GM12878 (cell line): ENCODE data around the gene SIL1. TPM values are rescaled to one million over a fixed set of nuclear protein-coding genes. Genes with fewer than 3 reads are reported as not detected.

Source experiments
- ATAC-seq: fragments of 200-7000 bp; cut with Tn5 transposase; 3 replicates; pipeline ENCODE4 v1.9.1; 2020; ENCODE audit warnings: mild to moderate bottlenecking, moderate library complexity
- BruUV-seq: library from RNA; stranded (reverse); fragments of 400-500 nt; replicated peaks from 2 replicates; lab custom pipeline; 2021; lab: Mats Ljungman, UMichigan
- CTCF ChIA-PET: fragments of 300-600 bp; sonication (Branson Sonifier 250); formaldehyde crosslinking; extraction: SDS; loops from one replicate; lab custom pipeline; 2021; ENCODE audit warnings: inconsistent platforms; lab: Yijun Ruan, JAX
- POLR2A ChIA-PET: fragments of 350-600 bp; formaldehyde crosslinking; extraction: SDS; loops from one replicate; lab custom pipeline; 2021; ENCODE audit warnings: inconsistent platforms; lab: Charles Lee
- RAD21 ChIA-PET: fragments of 300-600 bp; sonication (Branson Sonifier 250); formaldehyde crosslinking; loops from one replicate; lab custom pipeline; 2023; ENCODE audit warnings: antibody characterized with exemption; ENCODE audit not compliant: unreplicated experiment; lab: Charles Lee
- SMC1A ChIA-PET: fragments of 300-600 bp; sonication (Branson Sonifier 250); formaldehyde crosslinking; loops from one replicate; lab custom pipeline; 2023; ENCODE audit not compliant: unreplicated experiment, uncharacterized antibody; lab: Charles Lee
- DNase-seq: peaks from one replicate; pipeline ENCODE4 v3.0.0-alpha.2; 2011; ENCODE audit warnings: low read depth, low spot score
- FAIRE-seq: peaks from 3 replicates; lab custom pipeline; 2011; peaks lifted over from hg19 to GRCh38; lab: Jason Lieb, UNC
- H2AFZ ChIP-seq: 2 replicates; pipeline ENCODE4 v1.6.0; 2011; ENCODE audit warnings: low read depth, low read length, control low read depth; ENCODE audit not compliant: control insufficient read depth
- H3K27ac ChIP-seq: 2 replicates; pipeline ENCODE4 v1.5.1; 2011; ENCODE audit warnings: control low read depth; ENCODE audit not compliant: control insufficient read depth, insufficient read depth
- H3K27me3 ChIP-seq, 2 experiments: replicated peaks in 1 of 2; 2 replicates each; pipeline versions ENCODE4 v1.6.0 to v1.6.1; 2011; ENCODE audit warnings: low read length in 1 of 2; ENCODE audit not compliant: control insufficient read depth in 2 of 2, insufficient read depth in 2 of 2
- H3K36me3 ChIP-seq, 2 experiments: 2 replicates each; pipeline ENCODE4 v1.5.1; 2011; ENCODE audit warnings: low read length in 1 of 2; ENCODE audit not compliant: control insufficient read depth in 2 of 2, insufficient read depth in 2 of 2
- H3K4me1 ChIP-seq: 2 replicates; pipeline ENCODE4 v1.6.1; 2011; ENCODE audit warnings: mild to moderate bottlenecking, low read length, moderate library complexity, mixed read lengths; ENCODE audit not compliant: control insufficient read depth, insufficient read depth
- H3K4me2 ChIP-seq: 2 replicates; pipeline ENCODE4 v1.6.0; 2011; ENCODE audit warnings: control low read depth; ENCODE audit not compliant: control insufficient read depth, insufficient read depth
- H3K4me3 ChIP-seq: fragments of 200-600 bp; sonication (generic); 2 replicates; pipeline ENCODE4 v1.5.1; 2016
- H3K79me2 ChIP-seq: 2 replicates; pipeline ENCODE4 v1.6.0; 2011; ENCODE audit warnings: low read length; ENCODE audit not compliant: control insufficient read depth, insufficient read depth
- H3K9ac ChIP-seq: 2 replicates; pipeline ENCODE4 v1.8.0; 2011; ENCODE audit warnings: low read length, control low read depth, mixed read lengths; ENCODE audit not compliant: control insufficient read depth, insufficient read depth
- H3K9me3 ChIP-seq: replicated peaks from 3 replicates; pipeline ENCODE4 v1.5.1; 2011; ENCODE audit warnings: mild to moderate bottlenecking, low read length; ENCODE audit not compliant: control insufficient read depth, insufficient read depth
- H4K20me1 ChIP-seq: 2 replicates; pipeline ENCODE4 v1.6.0; 2011; ENCODE audit not compliant: control insufficient read depth, insufficient read depth
- CREM ChIP-seq: IDR thresholded peaks from 2 replicates; pipeline ENCODE4 v1.6.1; 2014; ENCODE audit warnings: antibody characterized with exemption, low read depth
- DPF2 ChIP-seq: fragments of 450-650 bp; IDR thresholded peaks from 2 replicates; pipeline ENCODE4 v1.6.1; 2017; ENCODE audit warnings: mild to moderate bottlenecking
- FOS ChIP-seq: IDR thresholded peaks from 3 replicates; pipeline ENCODE4 v1.6.1; 2011; ENCODE audit warnings: borderline replicate concordance; ENCODE audit not compliant: insufficient read length; ENCODE audit errors: extremely low read depth
- MYB ChIP-seq: fragments of 150-350 bp; IDR thresholded peaks from 2 replicates; pipeline ENCODE4 v1.6.1; 2014; ENCODE audit warnings: mild to moderate bottlenecking, low read depth, low read length, borderline replicate concordance
- NFYB ChIP-seq: IDR thresholded peaks from 2 replicates; pipeline ENCODE4 v1.6.1; 2011; ENCODE audit warnings: low read depth, mild to moderate bottlenecking, low read length, improper control_type of control experiment, moderate library complexity; ENCODE audit not compliant: insufficient read depth
- PBX3 ChIP-seq: IDR thresholded peaks from 2 replicates; pipeline ENCODE4 v1.6.1; 2011; ENCODE audit warnings: mild to moderate bottlenecking, low read depth, low read length, moderate library complexity; ENCODE audit not compliant: insufficient replicate concordance
- PKNOX1 ChIP-seq: fragments of 450-650 bp; IDR thresholded peaks from 2 replicates; pipeline ENCODE4 v1.6.1; 2016; ENCODE audit warnings: mild to moderate bottlenecking
- SMAD1 ChIP-seq: fragments of 450-650 bp; IDR thresholded peaks from 2 replicates; pipeline ENCODE4 v1.6.1; 2018; ENCODE audit warnings: mild to moderate bottlenecking, low read depth; ENCODE audit not compliant: partially characterized antibody
- ZBTB4 ChIP-seq: fragments of 450-650 bp; formaldehyde crosslinking; IDR thresholded peaks from 2 replicates; pipeline ENCODE4 v1.4.0; 2022; ENCODE audit warnings: mild to moderate bottlenecking, moderate library complexity
- ZNF384 ChIP-seq: IDR thresholded peaks from 2 replicates; pipeline ENCODE4 v1.6.1; 2012; ENCODE audit warnings: low read depth, mild to moderate bottlenecking, low read length, improper control_type of control experiment, borderline replicate concordance
- in situ Hi-C: fragments of 300-500 bp; cut with MboI; formaldehyde crosslinking; loops from 9 replicates; pipeline ENCODE4 v1.14.3; 2018; ENCODE audit warnings: mixed read lengths
- intact Hi-C: fragments of 100-400 bp; cut with micrococcal nuclease; formaldehyde crosslinking; loops from one replicate; pipeline ENCODE4 v1.14.2; 2022; ENCODE audit not compliant: unreplicated experiment
- polyA plus RNA-seq, 11 experiments: library from polyadenylated mRNA; depleted of rRNA in 4 of 11; unstranded in 6 of 11; stranded (reverse) in 5 of 11; fragments of >200 nt; fragmentation: Nextera tagmentation in 4 of 11; fragmentation: Illumina TruSeq in 1 of 11; extraction: Ambion mirVana in 4 of 11; extraction: Trizol in 1 of 11; gene quantifications; 1 replicate in 1 of 11; 2 replicates in 10 of 11; pipeline versions ENCODE4 v1.2.1 to v1.2.3, GENCODE V29; 2011 to 2016; ENCODE audit warnings: inconsistent platforms in 2 of 11, missing spikeins in 2 of 11, low read depth in 1 of 11
- total RNA-seq, 4 experiments: library from RNA; depleted of rRNA in 3 of 4; stranded (reverse); fragments of >200 nt in 3 of 4; fragmentation: Illumina TruSeq in 1 of 4; extraction: Trizol in 1 of 4; gene quantifications; 2 replicates each; pipeline versions ENCODE4 v1.2.1 to v1.2.3, GENCODE V29; 2013 to 2021

The SIL1 gene
- total and polyA plus RNA-seq, 10 of the 15 experiments (the other 5 are each of a cell fraction or from before 2014, with no cell fraction given) = 4.1 to 49.8 (median 29.4) TPM

DNA sequence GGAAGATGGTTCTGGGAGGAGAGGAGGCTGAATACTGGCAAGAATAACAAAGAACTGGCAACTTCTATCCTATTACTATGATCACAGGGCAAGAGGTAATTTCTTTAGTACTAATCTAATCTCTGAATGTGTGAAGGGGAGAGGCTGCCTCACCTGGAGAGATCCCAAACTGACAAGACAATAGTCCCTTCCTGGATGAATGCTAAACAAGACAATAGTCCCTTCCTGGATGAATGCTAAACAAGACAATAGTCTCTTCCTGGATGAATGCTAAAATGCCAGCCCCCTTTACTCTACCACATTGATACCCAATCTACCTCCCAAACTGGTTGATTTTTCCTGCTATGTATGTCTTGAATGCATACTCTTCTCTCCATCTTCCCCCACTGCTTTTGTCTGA is 145.2 kb downstream of the SIL1 start:
- Histone ChIP-seq H3K4me1 (no peaks in the 10 kb centered on the region), H4K20me1 (no peaks in the 10 kb centered on the region)
- no peak for FAIRE-seq
- no peak for TF ChIP-seq PKNOX1
- TF ChIP-seq CREM = no peak
- no peak for TF ChIP-seq NFYB
- TF ChIP-seq PBX3 = no peak
- no peak for TF ChIP-seq DPF2
- no peak for TF ChIP-seq MYB
- no peak for TF ChIP-seq ZNF384
- no peak for TF ChIP-seq SMAD1
- no peak for TF ChIP-seq ZBTB4 (CRISPR knock-in tag)
- TF ChIP-seq FOS = no peak
- TF ChIP-seq, all 136 proteins: peak for 0
- intact Hi-C loops (no loop called here), in situ Hi-C loops (no loop called here)
- ChIA-PET RAD21 (no interaction called here), POLR2A (no interaction called here), SMC1A (no interaction called here), CTCF (no interaction called here)
- no peaks in the 10 kb centered on the region for H3K27me3 ChIP-seq
- DNase-seq (no peak), ATAC-seq (no peak)
- H2AFZ ChIP-seq = no peak overlapping the region
- no peak overlapping the region for H3K4me2 ChIP-seq
- H3K27ac ChIP-seq = no peak overlapping the region
- H3K36me3 ChIP-seq = no peaks in the 10 kb centered on the region
- no peak overlapping the region for H3K9ac ChIP-seq
- no peaks in the 10 kb centered on the region for H3K79me2 ChIP-seq
- no peak overlapping the region for H3K4me3 ChIP-seq
- no peaks in the 10 kb centered on the region for H3K9me3 ChIP-seq
- BruUV-seq = no TSS peak
